ENCODE measurements around the gene PTGFR. TPM values are rescaled to one million over a fixed set of nuclear protein-coding genes. Genes with fewer than 3 reads are reported as not detected.

The PTGFR gene
- total and polyA plus RNA-seq, 11 donors = 0.15 to 3.6 (median 0.37) TPM

GRCh38 chr1:78560811-78561210 lies 70.0 kb downstream of the PTGFR start:
- 95 to 100% (median 98%) methylated on average over 1 of the region's 1 CpG for WGBS, 4 donors
- intact Hi-C loops (cut with DNase I) = no loop called here

GRCh38 chr1:78561856-78562255 lies 71.1 kb downstream of the PTGFR start:
- WGBS, 4 donors = 68 to 88% (median 76%) methylated on average over 2 of the region's 2 CpGs

More at GRCh38 chr1:78560811-78561210, 70.0 kb downstream of the PTGFR start:
- ATAC-seq = no peak
- Histone ChIP-seq H3K4me3 (no peak overlapping the region), H3K9me3 (peaks cover 0 to 7% (median 0%) of the 10 kb centered on the region in 12 donors), H3K36me3 (no peaks in the 10 kb centered on the region), H3K27me3 (no peaks in the 10 kb centered on the region), H3K27ac (no peak overlapping the region), H3K4me1 (no peaks in the 10 kb centered on the region)
- TF ChIP-seq CTCF (IDR thresholded peaks at IDR 0.05) (no peak), POLR2A (IDR thresholded peaks at IDR 0.05) (no peak)
- DNase-seq = no peak

GRCh38 chr1:78565393-78565792 lies 74.6 kb downstream of the PTGFR start:
- DNase-seq = no peak
- H3K4me1 ChIP-seq = no peaks in the 10 kb centered on the region
- H3K27me3 ChIP-seq = no peaks in the 10 kb centered on the region
- no peak for TF ChIP-seq POLR2A (IDR thresholded peaks at IDR 0.05)
- no peak for TF ChIP-seq CTCF (IDR thresholded peaks at IDR 0.05)
- H3K27ac ChIP-seq = no peak overlapping the region
- ATAC-seq = no peak
- H3K4me3 ChIP-seq = no peak overlapping the region
- no peaks in the 10 kb centered on the region for H3K36me3 ChIP-seq
- intact Hi-C loops (cut with DNase I) = no loop called here
- 79 to 83% (median 81%) methylated on average over 2 of the region's 2 CpGs for whole genome bisulfite sequencing, 4 donors
- peaks cover 0 to 7% (median 0%) of the 10 kb centered on the region in 12 donors for H3K9me3 ChIP-seq

More at GRCh38 chr1:78561856-78562255, 71.1 kb downstream of the PTGFR start:
- DNase-seq (no peak), ATAC-seq (no peak)
- no peaks in the 10 kb centered on the region for H3K27me3 ChIP-seq
- no peaks in the 10 kb centered on the region for H3K4me1 ChIP-seq
- H3K27ac ChIP-seq = no peak overlapping the region
- H3K9me3 ChIP-seq = peaks cover 0 to 7% (median 0%) of the 10 kb centered on the region in 12 donors
- no peaks in the 10 kb centered on the region for H3K36me3 ChIP-seq
- H3K4me3 ChIP-seq = no peak overlapping the region
- intact Hi-C loops (cut with DNase I) = no loop called here
- no peak for TF ChIP-seq CTCF (IDR thresholded peaks at IDR 0.05)
- TF ChIP-seq POLR2A (IDR thresholded peaks at IDR 0.05) = no peak

GRCh38 chr1:78570539-78570938 lies 79.8 kb downstream of the PTGFR start:
- no peaks in the 10 kb centered on the region for H3K4me1 ChIP-seq
- DNase-seq = no peak
- H3K27ac ChIP-seq = no peak overlapping the region
- intact Hi-C loops (cut with DNase I) = no loop called here
- H3K27me3 ChIP-seq = no peaks in the 10 kb centered on the region
- TF ChIP-seq POLR2A (IDR thresholded peaks at IDR 0.05) = no peak
- no peak for TF ChIP-seq CTCF (IDR thresholded peaks at IDR 0.05)
- 41 to 55% (median 44%) methylated on average over 2 of the region's 2 CpGs for WGBS, 4 donors
- ATAC-seq = no peak
- no peaks in the 10 kb centered on the region for H3K36me3 ChIP-seq
- H3K9me3 ChIP-seq = no peaks in the 10 kb centered on the region
- H3K4me3 ChIP-seq = no peak overlapping the region

Measured in heart left ventricle (tissue), 16 donors.